Panc1 (cell line): ENCODE measurements around the gene KIRREL3.

Experiments
- CTCF ChIP-seq: fragments of 450-650 bp; IDR thresholded peaks from 2 replicates; pipeline ENCODE4 v1.5.1; 2017; ENCODE audit warnings: mild to moderate bottlenecking
- POLR2AphosphoS5 ChIP-seq: IDR thresholded peaks from 2 replicates; pipeline ENCODE4 v1.6.1; 2012; ENCODE audit warnings: mild to moderate bottlenecking, low read depth, low read length, moderate library complexity
- REST ChIP-seq, 2 experiments: IDR thresholded peaks; 2 replicates each; pipeline ENCODE4 v1.6.1; 2011 to 2012; ENCODE audit warnings: low read depth in 2 of 2, control low read depth in 1 of 2, low read length in 1 of 2, mild to moderate bottlenecking in 1 of 2, moderate library complexity in 1 of 2; ENCODE audit not compliant: insufficient read depth in 1 of 2

- no peak for TF ChIP-seq CTCF
- TF ChIP-seq POLR2AphosphoS5: no peak
- TF ChIP-seq REST (IDR thresholded peaks at IDR 0.05; ENCODE audit: insufficient read depth in 1 of 2, low read depth in 2 of 2, low read length in 1 of 2): no peak
Observed at GRCh38 chr11:126434950-126435335, 565.6 kb downstream of the KIRREL3 start.
